K562 (cell line): ENCODE measurements around the gene TFF2.

Source experiments
- EP300 ChIP-seq: IDR thresholded peaks from 2 replicates; pipeline ENCODE4 v1.6.1; 2012; ENCODE audit warnings: low read length, improper control_type of control experiment
- KDM1A ChIP-seq, 2 experiments: fragments of 450-650 bp; IDR thresholded peaks; 2 replicates each; pipeline ENCODE4 v1.6.1; 2016; ENCODE audit warnings: mild to moderate bottlenecking in 2 of 2
- NR2C1 ChIP-seq, 2 experiments: fragments of 450-650 bp; IDR thresholded peaks; 2 replicates each; pipeline ENCODE4 v1.6.1; 2017; ENCODE audit warnings: mild to moderate bottlenecking in 2 of 2, antibody characterized with exemption in 1 of 2, inconsistent platforms in 1 of 2, missing compliant biosample characterization in 1 of 2, missing genetic modification characterization in 1 of 2
- SIN3B ChIP-seq: fragments of 450-650 bp; IDR thresholded peaks from 2 replicates; pipeline ENCODE4 v1.6.1; 2017; ENCODE audit warnings: low read depth, mild to moderate bottlenecking, moderate library complexity
- TF ChIP-seq, protein P1 (sequence below): sonication (generic); formaldehyde crosslinking; IDR thresholded peaks from 2 replicates; pipeline ENCODE4 v1.8.0; 2022; ENCODE audit warnings: mild to moderate bottlenecking, missing genetic modification reagents

DNA sequence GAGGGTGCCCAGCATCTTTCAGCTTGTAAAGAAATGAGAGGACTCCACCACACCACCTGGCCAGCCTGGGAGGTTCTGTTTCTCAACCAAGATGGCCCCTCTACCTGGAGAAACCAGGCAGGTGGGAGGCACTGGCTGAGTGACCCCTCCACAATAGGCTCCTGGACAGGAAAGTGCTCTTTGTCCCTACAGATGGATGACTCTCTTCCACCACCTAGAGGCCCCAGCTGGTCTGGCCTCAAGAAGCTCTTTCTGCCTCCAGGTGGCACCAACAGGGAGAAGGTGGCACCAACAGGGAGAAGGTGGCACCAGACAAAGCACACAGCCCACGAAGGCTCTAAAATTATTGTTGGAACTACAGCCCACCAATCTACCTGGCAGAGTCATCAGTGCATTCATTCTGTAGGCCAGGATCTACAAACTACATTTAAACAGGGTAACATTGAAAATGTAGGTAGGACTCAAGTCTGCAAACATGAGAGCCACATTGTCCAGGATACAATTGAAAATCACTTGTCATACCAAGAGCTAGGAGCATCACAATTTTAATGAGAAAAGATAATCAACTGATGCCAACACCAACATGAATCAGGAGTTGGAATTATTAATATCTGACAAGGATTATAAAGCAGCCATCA is 30.7 kb upstream of the TFF2 start:
- TF ChIP-seq EP300: no peak
- TF ChIP-seq SIN3B: no peak
- no peak for TF ChIP-seq KDM1A (IDR thresholded peaks at IDR 0.05)
- TF ChIP-seq NR2C1 (IDR thresholded peaks at IDR 0.05): no peak
- TF ChIP-seq NR2C1 (tag; IDR thresholded peaks at IDR 0.05): no peak
- TF ChIP-seq, protein P1, sequence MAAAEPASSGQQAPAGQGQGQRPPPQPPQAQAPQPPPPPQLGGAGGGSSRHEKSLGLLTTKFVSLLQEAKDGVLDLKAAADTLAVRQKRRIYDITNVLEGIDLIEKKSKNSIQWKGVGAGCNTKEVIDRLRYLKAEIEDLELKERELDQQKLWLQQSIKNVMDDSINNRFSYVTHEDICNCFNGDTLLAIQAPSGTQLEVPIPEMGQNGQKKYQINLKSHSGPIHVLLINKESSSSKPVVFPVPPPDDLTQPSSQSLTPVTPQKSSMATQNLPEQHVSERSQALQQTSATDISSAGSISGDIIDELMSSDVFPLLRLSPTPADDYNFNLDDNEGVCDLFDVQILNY (CRISPR knock-in tag): no peak
